Activated naive CD4-positive, alpha-beta T cell treated with anti-CD3 and anti-CD28 coated beads, Interleukin-2, amount 50 U/mL, for 16 hours (primary cell): ENCODE measurements around the gene WDR45B.

Experiments
- DNase-seq: peaks from one replicate; pipeline ENCODE4 v3.0.0-alpha.2; 2020

Gene WDR45B

DNA sequence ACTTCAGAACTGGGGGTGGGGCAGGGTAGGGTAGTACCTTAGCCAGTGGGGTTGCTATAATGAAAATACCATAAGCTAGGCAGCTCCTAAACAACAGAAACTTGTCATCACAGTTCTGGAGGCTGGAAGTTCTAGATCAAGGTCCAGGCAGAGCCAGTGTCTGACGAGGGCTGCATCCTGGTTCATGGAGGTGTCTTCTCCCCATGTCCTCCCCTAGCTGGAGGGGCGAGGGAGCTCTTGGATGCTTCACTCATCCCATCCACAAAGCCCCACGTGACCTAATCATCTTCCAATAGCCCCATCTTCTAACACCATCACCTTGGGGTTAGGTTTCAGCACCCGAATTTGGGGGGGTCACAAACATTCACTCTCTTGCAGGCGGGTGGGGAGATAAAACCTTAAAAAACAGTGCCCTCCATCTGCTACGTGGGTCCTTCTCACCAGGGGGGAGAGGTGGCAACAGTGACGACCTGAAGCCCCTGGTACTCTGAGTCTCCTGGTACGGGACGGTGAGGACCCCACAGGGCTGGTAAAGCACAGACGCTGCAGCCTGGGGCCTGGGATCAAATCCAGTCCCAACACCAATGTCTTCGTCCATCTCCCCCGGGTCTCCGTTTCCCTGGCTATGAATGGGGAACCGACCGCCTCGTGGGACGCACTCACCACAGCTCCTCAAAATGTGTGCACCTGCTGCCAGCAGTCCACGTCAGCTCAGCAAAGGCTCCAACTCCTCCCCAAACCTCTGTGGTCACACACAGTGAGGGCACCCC, 27.4 kb upstream of the WDR45B start:
- DNase-seq: no peak

DNA sequence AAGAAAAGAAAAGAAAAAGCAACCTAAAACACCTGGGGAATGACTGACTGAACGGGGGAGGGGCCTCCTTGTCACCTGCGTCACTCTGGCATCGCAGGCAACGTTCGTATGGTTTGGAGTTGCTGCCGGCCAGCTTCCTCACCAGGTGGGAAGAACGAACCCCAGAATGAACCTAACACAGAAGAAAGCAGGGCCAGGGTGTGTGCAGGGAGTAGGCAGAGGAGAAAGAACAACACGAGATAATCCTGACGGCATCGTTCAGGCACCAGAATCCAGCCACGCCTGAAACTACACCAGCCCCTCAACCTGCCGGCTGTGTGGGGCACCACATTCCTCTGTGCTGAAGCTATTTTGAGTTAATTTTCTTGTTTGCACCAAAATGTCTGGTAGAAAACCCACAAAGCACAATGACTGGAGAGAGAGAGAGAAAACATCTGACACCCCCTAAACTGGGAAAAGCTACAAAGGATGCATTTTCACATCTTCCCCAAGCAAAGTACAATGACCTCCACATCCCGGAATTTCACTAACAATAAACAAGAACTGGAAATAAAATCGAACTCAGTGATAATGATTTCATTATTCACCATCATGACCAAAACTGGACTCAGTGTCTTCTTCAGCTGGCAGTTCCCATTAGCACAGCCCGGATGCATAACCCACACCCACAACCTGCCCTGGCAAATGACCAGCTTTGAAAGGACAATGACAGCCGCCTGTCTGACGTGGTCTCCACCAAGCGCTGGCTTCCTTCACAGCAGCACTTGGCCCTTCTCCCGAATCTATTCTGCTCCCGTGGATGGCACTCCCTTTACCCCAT, 26.6 kb upstream of the WDR45B start:
- no peak for DNase-seq

DNA sequence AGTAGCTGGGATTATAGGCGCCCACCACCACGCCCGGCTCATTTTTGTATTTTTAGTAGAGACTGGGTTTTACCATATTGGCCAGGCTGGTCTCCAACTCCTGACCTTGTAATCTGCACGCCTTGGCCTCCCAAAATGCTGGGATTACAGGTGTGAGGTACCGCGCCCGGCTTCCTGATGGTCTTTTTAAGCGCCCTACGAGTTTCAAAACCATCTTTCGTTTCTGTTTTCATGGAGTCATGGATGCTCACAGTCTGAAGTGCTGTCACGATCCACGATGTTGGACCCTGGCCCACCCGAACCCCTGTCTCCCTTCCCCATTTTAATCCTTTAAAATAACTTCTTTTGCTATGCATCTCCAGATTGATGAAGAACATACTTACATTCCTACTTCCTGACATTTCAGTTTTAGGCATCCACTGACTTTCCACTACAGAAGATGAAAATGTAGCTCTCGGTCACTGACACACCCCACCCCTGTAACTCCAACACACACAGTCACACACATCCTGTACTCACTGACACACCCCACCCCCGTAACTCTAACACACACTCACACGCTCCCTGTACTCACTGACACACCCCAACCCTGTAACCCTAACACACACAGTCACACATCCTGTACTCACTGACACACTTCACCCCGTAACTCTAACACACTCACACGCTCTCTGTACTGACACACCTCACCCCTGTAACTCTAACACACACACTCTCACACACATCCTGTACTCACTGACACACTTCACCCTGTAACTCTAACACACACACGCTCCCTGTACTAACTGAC, 22.6 kb upstream of the WDR45B start:
- DNase-seq: no peak

DNA sequence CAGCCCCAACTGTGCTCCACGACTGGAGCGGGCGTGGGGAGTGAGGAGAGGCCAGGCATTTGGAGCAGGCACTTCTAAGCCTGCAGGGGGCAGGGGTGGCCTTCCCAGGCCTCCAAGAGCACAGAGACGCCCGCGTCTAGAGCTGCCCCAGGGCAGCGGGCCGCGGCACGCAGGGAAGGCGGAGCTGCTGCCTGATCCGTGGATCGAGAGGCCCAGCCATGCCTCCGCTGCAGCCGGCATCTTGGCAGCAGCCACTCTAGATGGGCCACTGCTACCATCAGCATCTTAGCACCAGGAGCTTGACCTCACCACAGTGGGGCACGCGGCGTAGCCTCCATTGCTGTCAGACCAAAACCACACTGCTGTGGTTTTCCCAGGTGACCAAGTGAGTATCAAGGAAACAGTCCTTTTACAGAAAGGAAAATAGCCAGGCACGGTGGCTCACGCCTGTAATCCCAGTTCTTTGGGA, 20.4 kb upstream of the WDR45B start:
- peak; percentile 44 for DNase-seq

DNA sequence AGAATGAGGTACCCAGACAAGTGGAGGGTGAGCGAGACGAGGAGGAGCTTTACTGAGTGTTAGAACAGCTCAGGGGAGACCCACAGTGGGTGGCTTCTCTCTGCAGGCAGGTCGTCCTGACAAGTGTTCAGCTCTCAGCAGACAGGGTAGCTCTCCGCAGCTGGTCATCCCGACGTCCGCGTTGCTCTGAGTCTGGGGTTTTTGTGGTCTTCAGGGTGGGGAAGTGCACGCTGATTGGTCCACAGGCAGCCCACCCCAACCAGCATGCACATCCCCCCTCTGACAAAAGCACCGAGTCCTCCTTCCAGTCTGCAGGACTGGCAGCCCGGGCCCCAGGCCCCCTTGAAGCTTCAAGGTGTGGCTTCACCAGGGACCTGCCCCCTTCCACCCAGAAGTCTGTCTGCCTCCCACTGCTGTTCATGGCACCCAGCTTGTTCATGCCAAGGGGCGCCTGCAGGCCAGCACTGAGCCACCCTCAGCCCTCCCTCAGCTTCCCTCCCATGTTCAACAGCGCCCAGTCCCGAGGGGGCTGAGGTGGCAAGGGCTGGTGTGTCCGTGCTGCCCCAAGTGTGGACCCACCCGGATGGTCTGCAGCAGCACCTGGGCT, 19.9 kb upstream of the WDR45B start:
- no peak for DNase-seq

DNA sequence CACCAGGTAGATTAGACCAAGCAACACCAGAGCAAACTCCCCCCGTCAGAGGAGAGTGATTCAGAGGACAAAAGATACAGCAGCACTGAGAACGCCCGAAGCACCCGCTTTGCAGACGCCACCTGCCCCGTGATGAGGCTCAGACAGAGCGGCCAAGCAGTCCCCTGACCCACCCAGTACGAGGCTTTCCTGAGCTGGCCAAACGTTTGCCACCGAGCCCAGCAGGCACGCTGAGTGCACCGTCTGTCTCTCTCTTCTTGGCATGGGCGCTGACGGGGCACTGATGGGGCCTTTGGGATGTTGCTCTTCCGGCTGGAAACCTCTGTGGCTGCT, 19.4 kb upstream of the WDR45B start:
- no peak for DNase-seq

DNA sequence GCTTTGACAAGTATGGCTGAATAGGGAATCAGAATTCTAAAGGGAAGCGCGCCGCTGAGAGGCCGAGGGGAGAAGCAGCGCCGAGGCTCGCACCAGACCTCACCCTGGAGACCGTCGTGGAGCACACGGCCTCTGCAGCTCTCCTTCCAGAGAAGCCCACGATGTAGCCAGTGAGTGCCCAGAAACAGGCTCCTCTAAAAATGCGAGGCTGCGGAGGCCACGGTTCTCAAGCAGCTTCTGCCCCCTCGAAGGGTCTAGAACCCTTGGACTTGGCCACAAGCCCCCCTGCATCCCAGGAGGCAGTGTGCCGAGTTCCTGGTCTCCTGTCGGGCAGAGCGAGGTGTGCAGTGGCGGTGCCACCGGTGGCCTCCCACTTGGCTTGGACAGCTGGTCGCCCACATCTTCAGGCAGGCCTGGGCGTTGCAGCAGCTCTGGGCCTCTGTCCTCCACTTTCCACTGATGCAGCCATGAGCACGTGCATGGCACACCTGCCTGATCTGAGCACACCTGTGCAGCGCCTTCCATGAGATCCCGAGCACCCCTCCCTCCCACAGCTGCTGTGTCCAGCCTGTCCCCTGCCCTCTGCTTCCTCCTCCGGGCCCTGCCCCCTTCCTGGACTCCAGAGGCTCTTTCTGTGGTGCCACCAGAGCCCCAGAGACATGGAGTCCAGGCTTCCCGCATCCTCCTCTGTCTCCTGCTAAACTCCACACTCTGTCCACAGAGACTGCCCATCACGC, 18.9 kb upstream of the WDR45B start:
- no peak for DNase-seq

DNA sequence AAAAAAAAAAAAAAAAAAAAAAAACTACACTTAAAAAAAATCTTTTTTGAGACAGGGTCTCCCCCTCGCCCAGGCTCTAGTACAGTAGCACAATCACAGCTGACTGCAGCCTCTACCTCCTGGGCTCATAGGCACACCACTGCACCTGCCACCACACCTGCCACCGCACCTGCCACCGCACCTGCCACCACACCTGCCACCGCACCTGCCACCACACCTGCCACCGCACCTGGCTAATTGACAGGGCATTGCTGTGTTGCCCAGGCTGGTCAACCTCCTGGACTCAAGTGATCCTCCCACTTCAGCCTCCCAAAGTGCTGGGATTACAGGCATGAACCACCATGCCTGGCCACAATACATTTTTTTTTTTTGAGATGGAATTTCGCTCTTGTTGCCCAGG, 17.6 kb upstream of the WDR45B start:
- DNase-seq: no peak

DNA sequence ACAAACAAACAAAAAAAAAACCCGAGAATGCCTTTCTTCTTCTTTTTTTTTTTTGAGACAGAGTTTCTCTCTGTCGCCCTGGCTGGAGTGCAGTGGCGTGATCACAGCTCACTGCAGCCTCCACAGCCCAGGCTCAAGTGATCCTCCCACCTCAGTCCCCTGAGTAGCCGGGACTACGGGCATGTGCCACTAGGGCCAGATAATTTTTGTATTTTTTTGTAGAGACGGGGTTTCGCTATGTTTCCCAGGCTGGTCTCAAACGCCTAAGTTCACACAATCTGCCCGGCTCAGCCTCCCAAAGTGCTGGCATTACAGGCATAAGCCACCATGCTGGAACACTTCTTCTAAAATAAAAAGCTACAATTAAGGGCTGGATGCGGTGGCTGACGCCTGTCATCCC, 17.0 kb upstream of the WDR45B start:
- no peak for DNase-seq

DNA sequence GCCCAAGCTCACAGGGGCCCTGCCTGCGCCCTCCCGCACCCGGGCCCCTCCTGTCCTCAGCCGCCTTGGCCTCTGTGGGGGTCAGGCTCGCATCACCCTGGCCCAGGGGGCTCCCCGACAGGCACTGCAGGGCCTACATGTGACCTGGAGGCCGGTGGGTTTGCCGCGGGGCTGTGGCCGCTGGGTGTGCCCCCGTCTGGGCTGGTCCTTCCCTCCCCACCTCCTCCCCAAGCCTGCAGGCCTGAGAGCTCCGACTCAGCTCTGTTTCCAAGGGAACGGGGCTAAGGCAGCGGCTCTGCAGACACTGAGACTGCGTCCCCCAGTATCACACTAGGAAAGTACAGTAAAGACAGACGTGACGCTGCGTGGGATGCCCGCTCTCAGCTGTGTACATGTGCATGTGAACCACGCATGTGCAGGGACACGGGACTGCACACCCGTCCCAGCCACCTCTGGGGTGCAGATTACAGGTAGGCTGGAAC, 16.5 kb upstream of the WDR45B start:
- DNase-seq: no peak

DNA sequence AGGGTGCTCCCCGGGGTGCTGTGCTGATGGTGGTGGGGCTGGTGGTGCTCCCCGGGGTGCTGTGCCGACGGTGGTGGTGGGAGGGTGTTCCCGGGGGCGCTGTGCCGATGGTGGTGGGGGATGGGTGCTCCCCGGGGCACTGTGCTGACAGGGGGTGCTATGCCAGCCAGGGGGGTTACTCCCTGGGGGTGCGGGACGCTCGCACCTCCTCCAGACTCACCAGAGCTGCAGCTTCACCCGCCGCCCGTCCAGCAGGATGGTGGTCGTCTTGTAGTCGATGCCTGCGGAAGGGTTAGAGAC, 16.0 kb upstream of the WDR45B start:
- no peak for DNase-seq

DNA sequence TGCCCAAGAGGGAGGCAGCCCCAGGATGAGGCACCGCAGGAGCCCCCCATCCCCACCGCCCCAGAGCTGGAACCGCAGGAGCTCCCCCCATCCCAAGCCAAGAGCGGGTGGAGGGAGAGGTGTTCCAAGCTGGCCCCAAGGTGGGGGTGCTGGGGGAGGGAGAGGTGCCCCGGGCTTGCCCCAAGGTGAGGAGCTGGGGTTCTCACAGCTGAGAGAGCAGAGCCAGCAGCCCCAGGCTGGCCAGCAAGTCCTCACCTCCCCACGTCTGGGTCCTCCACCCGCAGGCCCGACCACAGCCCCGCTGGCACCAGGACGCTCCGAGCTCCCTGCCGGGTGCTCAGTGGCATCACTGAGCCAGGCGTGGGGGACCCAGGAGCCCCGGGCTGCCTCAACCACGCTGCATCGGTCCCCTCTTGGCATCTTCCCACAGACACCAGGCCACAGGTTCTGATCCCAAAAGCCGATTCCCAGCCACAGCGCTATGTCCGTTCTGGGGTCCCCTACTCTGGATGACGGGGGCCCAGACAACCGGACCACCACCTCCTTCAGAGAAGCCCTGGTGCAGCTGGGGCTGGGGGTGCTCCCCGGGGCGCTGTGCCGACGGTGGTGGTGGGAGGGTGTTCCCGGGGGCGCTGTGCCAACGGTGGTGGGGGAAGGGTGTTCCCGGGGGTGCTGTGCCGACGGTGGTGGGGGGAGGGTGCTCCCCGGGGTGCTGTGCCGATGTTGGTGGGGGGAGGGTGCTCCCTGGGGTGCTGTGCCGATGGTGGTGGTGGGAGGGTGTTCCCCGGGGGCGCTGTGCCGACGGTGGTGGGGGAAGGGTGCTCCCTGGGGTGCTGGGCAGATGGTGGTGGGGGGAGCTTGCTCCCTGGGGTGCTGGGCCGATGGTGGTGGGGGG, 15.4 kb upstream of the WDR45B start:
- DNase-seq: no peak

DNA sequence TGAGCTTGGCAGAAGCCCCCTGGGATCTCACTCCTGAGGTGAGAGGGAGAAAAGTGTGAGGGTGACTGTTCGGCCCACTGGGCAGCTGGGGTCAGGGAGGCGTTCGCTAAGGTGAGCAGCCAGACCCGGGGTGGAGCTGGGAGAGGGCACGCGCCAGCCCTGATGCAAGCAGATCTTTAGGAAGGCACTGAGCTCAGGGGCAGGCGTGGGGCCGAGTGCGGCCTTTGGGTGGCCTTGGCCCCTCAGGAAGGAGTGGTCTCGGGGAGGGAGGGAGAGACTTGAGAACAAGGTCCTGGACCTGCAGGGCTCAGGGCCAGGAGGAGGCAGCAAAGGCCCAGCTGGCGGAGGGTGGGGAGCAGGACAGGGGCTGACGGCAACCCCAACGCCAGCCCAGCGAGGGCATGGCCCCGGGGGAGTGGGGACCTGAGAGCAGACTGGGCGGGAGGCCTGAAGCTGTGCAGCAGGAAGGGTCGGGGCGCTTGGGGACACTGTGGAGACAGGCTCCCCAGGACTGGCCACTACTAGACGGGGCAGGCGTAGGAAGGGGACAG, 14.5 kb upstream of the WDR45B start:
- no peak for DNase-seq

DNA sequence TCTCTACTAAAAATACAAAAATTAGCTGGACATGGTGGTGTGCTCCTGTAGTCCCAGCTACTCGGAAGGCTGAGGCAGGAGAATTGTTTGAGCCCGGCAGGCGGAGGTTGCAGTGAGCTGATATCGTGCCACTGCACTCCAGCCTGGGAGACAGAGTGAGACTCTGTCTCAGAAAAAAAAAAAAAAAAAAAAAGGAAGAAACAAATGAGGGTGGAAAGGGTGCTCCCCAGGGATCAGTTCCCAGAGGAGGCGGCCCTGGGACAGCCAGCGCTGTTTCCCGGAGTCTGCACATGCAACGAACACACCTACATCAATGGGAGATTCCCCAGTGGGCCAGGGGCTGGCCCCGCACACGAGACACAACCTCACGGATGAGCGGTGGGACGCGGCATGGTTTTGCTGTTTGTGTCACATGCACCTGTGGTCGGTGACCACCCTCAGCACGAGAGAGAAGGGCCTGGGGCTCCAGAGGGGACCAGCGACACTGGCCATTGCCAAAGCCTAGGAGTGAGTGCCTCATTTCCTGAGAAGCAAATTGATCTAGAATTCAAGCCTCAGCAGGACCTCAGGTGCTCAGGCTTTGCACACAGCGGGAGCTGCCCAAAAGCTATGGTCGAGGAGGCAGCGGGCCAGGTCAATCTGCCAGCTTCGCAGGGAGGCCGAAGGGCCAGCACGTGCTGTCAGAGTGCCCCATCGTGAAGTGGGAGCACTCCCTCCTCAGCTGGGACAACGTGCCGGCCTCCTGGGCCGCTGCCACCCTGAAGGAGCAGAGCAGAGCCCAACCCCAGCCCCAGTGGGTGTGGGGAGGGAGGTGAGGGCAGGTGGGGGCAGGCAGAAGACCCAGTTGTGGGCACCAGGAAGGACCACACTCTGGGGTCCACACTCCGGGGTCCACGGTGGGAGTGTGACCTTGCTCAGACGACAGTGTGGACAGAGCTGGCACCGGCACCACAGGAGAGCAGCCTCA, 13.8 kb upstream of the WDR45B start:
- no peak for DNase-seq

DNA sequence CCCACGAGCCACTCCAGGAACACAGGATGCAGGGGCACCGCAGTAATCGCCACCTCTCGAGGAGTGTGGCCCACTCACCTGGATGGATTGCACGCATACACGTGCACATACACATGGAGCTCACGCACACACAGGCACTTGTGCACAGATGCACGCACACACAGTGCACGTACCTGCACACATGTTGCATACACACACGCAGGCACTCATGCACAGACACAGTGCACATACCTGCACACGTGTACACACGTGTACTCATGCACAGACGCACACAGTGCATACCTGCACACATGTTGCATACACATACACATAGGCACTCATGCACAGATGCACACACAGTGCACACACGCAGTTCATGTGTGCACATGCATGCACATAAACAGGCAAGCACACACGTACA, 11.6 kb upstream of the WDR45B start:
- no peak for DNase-seq

DNA sequence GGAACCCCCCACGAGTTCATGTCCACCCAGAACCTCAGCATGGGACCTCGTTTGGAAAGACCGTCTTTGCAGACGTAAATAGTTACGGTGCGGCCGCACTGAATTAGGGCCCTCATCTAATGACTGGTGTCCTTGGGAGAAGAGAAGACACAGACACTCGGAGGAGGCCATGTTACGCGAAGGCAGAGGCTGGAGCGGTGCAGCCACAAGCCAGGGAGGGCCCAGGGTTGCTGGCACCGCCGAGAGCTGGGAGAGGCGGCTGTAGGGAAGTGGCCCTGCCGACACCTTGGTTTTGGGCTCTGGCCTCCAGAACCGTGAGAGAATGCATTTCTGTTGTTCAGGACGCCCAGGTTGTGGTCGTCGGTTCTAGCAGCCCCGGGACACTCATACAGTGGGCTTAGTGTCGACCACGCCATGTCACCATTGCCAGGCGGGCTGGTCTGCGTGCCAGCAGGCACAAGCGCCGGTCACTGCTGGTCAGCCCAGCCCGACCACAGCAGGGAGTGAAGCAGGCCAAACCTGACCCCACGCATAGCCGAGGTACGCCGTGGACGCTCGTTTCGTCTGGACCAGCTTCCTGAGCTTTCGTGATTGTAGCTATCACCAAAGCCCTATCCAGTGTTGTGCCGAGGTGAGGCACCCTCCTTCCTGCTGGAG, 10.7 kb upstream of the WDR45B start:
- no peak for DNase-seq

DNA sequence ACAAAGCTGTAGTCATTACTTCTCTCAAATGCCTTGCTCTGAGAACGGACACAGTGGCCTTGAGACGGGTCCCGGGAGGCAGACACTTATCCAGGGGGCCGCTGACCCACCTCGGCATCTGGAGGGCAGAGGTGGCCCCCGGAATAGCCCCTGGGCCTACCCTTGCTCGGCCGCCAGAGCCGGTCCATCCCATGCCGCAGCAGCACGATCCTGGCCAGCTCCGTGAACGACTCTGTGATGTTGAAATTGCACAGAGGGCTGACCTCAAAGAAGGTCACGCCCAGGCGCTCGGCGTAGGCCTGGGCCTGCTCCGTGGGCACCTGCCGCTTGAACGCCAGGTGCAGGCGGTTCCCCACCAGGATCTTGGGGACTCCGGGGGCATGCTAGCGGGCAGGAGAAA, 10.1 kb upstream of the WDR45B start:
- DNase-seq: no peak

DNA sequence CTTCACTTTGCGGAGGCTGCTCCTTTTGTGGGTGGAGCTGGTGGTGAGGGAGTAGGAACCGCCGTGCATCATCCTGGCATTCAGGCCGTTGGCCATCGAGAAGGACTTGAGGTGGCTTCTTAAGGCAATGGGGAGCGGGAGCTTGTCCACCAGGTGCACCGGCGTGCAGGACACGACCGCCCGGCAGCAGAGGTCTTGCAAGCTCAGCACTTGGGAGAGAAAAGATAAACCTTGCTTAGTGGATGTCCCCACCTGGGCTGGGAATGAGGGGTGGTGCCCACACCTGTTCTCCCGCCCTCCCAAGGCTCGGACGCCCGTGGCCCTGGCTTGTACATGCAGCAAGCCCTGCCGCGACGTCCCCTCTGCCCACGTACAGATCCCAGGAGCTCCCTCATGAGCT, 9.7 kb upstream of the WDR45B start:
- DNase-seq: no peak

DNA sequence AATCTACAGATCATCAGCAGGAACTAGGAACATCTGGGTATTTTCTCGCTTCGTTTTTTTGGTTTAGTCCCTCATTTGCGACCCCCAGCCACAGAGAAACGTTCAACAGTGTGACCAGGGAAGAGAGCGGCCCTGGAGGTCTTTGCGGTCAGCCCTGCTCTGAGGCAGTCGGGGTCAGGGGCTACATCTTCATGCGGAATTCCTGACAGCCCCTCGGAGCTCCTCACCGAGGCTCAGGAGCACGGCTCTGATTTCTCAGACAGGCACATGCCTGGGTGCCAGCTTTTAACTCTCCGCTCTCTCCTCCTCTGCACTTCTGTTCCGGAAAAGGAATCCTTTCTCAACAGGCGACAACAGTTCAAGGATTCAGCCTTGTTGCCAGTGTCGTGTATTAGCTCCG, 8.0 kb upstream of the WDR45B start:
- DNase-seq: no peak
